Measurements from ENCODE around the gene SLC9A7.

Gene SLC9A7

DNA sequence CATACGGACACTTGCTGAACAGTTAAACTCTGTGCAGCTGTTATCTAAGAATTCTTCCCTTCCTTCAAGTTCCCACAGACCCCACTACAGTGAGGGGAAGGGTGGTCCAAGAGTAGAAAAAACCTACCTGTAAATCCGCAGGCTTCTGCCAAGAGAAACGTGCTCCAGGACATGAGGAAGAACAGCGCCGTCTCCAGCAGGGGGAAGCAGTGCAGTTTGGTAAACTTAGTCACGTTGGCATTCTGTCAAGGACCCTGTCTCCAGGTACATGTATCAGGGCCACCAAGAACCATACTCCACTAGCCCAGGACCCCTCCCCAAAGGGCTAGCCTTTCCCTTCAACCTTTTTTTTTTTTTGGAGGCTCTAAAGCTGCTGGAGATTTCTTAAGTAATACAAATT, 105.4 kb downstream of the SLC9A7 start:
- DNase-seq (ENCODE audit: low read depth in 1 of 2, low spot score in 1 of 2): no peak

DNA sequence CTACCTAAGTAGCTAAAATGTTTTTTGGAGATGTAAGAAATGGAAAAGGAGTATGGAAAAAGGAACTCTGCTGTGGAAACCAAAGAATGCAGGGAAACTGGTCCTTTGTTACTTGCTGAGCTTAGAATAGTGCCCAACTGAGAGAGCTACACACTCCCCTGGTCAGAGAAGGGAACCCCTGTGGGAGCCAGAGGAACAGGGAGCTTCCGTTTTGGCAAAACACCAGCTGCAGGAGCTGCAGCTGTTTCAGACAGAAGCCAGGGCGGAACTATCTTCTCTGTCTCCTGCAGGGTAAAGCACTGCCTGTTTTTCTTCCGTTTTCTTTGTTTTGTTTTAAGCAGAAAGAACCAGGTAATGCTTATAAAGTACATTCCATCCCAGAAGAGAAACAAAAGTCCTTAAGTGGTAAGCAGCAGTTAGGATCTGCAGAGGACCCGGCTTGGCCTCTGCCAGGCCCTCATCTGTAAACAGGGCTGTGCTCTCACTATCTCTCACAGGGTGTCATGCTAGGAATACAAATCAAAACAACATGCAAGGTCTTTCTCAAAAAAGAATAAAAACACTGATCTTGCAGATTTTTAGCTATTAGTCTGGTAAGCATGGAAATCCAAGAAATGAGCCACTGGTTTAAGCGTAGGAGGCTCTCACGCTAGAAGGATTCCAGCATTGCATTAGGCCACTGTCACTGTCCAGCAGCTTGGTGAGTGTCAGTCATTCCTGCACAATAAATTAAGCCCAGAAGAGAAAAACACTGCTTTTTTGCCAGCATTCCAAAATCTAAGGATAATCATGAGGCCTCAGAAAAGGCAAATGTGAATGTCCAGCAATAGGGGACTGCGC, 109.3 kb downstream of the SLC9A7 start:
- no peak for DNase-seq (ENCODE audit: low read depth in 1 of 2, low spot score in 1 of 2)

DNA sequence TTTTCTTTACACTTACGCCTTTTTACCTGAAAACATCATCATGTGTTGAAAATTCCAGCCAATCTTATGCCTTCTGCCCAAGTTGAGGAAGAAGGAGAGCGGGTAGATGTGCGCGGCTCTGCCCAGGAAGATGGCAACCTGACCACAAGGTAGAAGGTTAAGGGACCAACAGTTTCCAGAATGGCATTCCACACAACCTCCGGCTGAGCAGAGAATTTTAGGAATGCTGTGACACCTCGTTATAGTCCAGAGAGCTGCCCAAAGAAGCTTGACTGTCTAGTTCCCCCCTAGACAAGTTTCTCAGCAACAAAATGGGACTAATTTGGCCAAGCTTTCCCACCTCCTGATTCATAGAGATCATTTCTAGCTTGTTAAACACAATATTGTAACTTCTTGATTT, 110.3 kb downstream of the SLC9A7 start:
- no peak for DNase-seq (ENCODE audit: low read depth in 1 of 2, low spot score in 1 of 2)

DNA sequence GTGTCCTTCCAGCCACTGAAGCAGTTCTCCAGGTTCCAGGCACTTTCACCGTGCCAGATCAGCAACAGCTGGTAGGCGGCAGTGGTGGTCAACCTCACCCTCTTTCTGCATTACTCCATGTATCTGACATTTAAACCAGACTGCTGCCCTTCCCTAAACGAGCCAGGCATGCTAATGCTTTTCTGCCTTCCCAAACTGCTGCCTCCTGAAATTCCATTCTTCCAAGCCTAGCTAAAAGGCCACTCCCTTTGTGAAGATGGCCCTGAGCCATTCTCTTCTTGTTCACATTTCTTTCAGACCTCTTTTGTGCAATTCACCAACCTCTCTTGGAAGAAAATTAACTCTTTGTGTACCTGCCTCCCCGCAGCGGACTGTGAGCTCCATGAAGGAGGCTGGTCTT, 111.7 kb downstream of the SLC9A7 start:
- no peak for DNase-seq (ENCODE audit: low read depth in 1 of 2, low spot score in 1 of 2)

DNA sequence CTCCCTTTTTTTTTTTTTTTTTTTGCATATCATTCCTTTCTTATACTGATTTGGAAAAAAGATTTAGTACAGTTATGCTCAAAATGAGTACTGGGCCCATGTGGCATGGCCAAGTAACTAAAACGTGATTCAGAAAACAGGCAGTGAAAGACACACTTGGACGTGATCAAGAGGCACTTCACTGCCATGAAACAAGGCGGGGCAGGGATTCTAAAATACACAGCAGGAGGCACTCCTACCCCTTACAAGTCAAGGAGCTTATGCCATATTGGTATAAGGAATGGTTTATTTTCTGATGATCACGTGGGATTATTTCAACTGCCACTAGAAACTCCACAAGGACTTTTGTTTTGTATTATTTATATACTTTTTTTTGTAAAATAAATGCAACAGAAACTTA, 113.3 kb downstream of the SLC9A7 start:
- DNase-seq (ENCODE audit: low read depth in 1 of 2, low spot score in 1 of 2): no peak

DNA sequence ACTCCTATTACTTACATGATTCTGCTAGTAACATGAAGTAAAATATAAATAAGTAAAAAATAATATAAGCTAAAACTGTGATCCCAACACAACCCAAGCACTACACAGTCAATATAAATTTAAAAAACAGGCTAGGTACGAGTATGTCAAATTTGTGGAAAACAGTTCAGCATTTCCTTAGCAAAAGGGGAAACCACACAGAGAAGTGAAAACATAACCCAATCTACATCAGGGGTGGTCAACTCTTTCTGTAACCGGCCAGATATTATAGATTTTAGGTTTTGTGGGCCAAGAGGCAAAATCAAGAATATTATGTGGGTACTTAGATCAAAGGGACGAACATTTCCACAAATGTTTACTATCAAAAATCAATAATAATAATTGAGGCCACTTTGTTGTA, 115.3 kb downstream of the SLC9A7 start:
- DNase-seq (ENCODE audit: low read depth in 1 of 2, low spot score in 1 of 2): no peak

DNA sequence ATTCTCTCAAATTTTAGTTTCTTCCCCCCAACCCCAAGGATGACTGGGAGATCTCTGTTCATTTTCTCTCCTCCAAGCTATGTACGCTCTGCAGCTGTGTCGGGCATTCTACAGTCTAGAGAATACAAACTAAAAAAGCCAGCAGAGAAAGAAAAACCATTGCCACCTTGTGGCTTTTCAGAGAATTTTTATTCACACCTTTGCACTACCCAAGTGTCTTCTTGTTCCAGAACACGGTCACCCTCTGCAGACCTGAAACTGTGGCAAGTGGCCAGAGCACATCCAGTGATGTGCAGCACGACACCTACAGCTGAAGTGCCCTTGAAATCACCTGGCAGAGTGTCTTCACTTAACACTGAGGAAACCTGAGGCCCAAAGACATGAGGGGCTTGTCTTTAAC, 116.8 kb downstream of the SLC9A7 start:
- no peak for DNase-seq (ENCODE audit: low read depth in 1 of 2, low spot score in 1 of 2)

DNA sequence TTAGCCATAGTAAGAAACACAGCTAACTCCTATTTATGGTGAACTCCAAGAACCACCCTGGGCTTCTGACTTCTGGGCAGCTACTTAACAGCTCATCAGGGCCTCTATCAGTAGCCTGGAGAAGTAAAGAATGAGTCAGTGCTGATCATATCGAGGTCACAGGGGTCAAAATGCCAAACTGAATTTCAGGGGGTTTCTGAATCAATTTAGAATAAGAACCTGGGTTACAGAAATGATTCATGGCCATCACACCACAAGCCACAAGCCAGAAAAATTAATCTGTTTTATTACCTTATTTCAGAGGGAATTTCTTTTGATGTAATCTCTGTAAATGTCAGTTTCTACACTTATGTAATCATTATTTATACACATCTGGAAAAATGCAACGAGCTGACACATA, 121.0 kb downstream of the SLC9A7 start:
- no peak for DNase-seq (ENCODE audit: low read depth in 1 of 2, low spot score in 1 of 2)

DNA sequence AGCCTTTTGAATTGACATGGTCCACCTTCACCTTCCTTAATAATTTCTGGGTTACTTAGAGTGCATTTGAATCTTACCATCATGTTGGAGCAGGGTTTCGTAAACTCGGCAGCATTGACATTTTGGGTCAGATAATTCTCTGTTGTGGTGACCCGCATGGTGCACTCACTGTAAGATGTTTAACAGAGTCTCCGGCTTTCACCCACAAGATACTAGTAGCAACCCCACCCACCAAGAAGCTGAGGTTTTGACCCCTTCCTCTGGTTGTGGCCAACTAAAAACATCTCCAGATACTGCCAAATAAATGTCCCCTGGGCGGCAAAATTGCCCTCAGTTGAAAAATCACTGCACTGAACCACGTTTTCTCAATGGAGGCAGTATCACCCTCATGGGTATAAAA, 122.7 kb downstream of the SLC9A7 start:
- DNase-seq (ENCODE audit: low read depth in 1 of 2, low spot score in 1 of 2): no peak

DNA sequence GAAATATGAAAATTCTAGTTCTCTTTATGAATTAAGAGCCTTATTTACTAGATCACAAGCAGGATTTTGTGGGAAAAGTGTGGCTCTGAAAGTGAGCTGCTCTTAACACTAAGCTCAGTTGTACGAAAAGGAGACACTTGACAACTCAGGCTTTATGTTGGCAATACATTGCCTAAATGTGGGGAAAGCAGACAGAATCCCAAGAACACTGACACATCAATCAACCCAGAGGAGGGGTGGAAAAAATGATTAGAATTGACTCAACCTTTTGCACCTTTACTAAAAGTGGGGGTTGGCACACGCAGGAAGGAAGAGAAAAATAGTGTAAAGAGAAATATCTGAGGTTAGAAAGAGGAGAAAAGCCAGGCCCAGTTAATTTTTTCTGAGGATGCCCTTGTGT, 123.7 kb downstream of the SLC9A7 start:
- DNase-seq (ENCODE audit: low read depth in 1 of 2, low spot score in 1 of 2): no peak

DNA sequence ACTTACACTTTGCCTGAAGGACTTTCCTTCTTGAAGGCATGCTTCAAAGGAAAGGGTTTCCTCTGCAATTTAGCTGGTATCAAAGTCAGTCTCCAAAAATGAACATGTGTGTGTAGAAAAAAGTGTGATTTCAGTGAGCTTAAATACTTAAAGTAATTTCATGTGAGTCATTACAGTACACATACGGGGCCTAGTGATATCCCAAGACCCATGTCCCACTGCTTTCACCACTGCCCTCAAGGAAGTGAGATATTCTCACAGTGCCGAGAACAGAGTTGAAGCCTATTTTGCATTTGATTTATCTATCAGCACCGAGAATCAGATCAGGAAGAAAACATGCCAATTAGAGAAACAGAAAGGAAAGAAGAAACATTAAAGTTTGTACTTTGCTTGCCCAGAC, 124.3 kb downstream of the SLC9A7 start:
- DNase-seq (ENCODE audit: low read depth in 1 of 2, low spot score in 1 of 2): no peak

DNA sequence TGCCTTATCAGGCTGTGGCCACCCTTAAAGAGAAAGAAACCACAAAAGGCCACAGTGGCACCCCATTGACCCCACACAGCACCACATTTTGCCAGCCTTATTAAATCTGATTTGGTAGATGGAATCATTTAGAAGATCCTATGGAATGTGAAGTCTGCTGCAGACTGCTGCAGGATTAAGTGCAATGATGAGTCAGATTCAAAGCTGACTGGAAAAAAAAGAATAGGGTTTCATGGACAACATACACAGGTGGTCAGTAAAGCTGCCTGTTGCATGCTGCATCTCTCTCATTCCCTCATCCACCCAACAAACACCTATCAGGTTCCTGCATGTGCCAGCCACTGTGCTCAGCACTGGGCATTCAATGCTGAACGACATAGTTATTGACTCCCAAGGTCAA, 128.8 kb downstream of the SLC9A7 start:
- no peak for DNase-seq (ENCODE audit: low read depth in 1 of 2, low spot score in 1 of 2)

DNA sequence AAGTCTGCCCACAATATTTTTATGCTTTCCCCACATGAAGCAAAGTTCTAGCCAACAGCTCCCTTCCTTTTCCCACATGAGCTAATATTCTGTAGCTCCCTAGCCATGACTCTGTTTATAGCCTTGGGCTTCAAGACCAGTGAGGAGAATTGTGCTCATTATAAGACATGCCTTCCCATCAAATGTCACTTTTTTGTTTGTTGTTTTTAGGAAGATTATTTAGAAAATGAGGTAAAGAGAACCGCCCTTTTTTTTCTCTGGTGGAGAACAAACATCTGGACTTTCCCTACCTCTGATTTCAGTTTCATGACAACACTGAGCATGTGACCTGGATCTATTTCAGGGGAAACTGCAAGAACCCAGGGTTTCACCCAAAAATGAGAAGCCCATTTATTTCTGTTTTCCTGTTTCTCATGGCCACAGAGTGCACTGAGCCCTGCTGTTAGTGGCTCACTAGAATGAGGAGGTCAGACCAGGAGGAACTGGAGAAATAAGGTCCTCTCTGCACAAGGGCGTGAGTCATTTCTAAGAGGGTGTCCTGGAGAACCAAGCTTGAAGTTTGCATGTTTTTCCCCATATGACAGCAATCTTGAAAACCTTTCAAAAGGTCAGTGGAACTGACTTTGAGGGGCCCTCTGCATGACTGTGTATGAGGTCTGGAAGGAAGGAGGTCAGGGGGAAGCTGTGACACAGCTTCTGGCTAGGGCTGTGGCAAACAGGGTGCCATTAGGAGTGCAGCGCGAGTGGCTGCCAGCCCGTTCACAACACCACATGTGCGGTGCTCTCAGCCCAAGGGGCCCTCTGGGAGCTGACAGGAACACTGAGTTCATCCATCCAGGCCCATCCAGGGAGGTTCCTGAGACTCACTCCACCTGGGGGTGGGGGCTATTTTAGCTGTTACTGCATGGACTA, 130.2 kb downstream of the SLC9A7 start:
- DNase-seq (ENCODE audit: low read depth in 1 of 2, low spot score in 1 of 2): no peak

DNA sequence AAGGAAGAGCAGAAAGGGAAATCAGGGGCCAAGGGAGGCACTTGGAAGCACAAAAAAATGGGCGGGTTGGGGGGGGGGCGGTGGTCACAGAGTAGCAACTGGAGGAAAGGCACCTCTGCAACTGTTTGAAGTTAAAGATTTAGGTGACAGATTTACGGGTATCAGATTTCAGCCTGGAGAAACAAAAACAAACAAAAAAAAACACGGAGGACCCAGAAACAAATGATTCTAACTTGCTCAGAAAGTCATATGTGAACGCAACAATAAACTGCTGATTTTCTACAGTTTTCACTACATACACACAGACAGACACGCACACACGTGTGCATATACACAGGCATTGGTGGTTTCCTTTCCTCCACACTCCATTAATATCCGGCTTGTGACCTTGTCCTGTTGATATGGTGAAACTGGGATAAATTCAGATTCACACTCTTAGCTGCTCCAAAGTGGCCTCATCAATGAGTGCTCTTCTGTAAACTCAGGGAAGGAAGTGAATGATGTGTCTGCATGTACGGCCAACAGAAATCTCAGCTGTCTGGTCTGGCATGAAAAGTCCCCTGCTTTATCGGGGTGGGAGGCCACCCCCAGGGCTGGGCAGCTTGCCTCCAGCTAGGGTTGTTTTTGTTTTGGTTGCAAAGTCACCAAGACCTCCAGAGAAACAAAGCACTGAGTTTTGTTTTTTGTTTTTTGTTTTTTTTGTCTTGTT, 131.1 kb downstream of the SLC9A7 start:
- DNase-seq (ENCODE audit: low read depth in 1 of 2, low spot score in 1 of 2): no peak

DNA sequence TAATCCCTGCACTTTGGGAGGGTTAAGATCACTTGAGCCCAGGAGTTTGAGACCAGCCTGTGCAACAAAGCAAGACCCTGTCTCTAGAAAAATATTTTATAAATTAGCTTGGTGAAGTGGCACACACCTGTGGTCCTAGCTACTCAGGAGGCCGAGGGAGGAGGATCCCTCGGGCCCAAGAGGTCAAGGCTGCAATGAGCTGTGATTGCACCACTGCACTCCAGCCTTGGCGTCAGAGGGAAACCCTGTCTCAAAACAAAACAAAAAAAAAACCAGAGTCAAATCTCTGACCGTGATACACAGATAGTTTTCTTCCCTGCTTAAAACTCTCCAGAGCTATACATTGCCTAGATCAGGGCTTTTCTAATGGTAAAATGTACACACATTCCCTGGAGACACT, 131.9 kb downstream of the SLC9A7 start:
- no peak for DNase-seq (ENCODE audit: low read depth in 1 of 2, low spot score in 1 of 2)

DNA sequence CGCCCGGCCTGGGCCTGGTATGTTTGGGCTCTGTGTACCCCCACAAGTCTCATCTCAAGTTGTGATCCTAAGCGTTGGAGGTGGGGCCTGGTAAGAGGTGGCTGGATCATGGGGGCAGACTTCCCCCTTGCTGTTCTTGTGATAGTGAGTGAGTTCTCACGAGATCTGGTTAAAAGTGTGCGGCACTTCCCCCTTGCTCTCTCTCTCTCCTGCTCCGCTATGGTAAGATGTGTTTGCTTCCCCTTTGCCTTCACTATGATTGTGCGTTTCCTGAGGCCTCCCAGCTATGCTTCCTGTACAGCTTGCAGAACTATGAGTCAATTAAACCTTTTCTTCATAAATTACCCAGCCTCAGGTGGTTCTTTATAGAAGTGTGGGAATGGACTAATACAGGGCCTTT, 132.4 kb downstream of the SLC9A7 start:
- DNase-seq (ENCODE audit: low read depth in 1 of 2, low spot score in 1 of 2): no peak

DNA sequence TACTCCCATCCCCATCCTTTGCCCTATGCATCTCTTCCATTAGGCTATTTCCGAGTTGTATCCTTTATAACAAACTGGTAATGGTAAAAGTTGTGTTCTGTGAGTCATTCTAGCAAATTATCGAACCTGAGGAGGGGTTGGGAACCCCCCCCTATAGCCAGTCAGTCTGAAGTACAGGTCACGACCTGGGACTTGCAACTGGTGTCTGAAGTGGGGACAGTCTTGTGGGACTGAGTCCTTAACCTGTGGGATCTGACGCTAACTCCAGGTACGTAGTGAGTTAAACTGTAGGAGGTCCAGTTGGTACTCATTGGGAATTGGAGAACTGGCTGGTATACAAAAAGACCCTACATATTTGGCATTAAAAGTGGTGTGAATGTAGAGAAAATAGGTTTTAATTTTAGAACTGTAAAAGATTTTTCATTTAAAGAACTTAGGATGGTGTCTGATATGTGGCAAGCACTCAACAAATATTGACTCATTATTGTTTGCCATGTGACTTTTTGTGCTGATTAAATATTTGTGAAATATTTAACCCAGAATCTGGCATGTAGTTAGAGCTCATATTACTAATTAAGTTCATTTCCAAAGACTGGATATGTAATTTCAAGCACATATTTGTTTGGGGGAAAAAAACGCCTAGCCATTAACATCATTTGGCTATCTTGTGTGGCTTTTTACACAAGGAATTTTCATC, 134.7 kb downstream of the SLC9A7 start:
- DNase-seq (ENCODE audit: low read depth in 1 of 2, low spot score in 1 of 2): no peak

DNA sequence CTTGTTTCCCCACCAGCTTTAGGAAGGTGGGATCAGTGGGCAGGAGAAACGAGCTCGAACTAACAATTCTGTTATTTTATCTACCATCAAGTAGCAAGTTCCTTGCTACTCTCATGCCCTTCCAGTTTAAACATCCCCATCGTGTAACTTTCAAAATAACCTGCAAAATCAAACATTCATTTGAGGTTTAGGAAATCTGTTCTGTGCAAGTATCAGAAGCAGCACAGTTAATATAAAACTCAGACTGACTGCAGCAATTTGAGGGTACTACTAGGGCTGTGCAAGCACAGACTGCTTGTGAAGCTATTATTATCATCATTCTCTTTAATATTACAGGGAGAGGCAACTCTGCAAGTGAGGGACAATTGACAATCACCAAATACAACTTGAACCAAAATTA, 137.3 kb downstream of the SLC9A7 start:
- no peak for DNase-seq (ENCODE audit: low read depth in 1 of 2, low spot score in 1 of 2)

DNA sequence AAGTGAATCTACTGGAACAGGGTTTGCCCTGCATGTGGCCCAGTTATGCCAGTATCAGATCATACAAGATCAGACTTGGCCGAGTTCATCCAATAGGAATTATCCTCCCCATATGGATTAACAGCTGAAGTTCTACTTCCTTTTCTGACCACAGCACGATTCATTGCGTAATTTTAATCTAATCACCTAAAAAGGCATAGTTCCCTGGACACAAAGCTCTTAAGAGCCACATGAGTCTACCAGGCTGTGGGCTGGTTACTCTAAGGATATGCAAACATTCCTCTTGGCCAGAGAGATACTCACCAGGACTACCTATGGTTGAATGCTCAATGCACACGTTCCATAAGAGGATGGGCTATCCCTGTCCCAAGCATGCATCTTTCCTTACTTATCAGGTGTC, 138.4 kb downstream of the SLC9A7 start:
- DNase-seq (ENCODE audit: low read depth in 1 of 2, low spot score in 1 of 2): no peak

DNA sequence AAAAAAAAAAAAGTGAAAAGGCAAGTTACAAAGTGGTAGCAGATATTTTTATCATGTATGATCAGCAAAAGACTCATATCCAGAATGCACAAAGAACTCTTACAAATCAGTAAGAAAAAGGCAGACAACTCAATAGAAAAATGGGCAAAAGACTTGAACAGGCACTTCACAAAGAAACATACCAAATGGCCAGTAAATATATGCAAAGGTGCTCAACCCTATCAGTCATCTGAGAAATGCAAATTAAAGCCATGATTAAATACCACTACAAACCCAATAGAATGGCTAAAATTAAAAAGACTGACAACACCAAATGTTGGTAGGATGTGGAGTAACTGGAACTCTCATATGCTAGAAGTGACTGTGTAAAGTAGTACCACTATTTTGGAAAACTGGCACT, 140.0 kb downstream of the SLC9A7 start:
- DNase-seq (ENCODE audit: low read depth in 1 of 2, low spot score in 1 of 2): no peak

DNA sequence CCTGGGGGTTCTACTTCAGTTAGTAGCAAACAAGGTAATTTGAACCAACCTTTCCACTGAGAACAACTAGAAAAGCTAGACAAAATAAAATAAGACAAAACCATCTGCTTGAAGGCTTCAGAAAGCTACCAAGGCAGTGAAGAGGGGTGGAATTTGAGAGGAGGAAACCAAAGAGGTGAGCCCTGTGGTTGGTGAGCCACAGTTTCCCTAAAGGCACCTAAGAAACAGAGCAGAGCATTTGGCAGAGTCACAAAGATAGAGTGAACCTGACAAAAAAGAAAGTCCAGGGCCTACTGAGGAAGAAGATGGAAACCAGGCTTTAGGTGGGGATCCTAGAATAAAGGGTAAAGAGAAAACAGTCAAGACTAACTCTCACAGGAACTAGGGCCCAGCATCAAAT, 141.0 kb downstream of the SLC9A7 start:
- DNase-seq (ENCODE audit: low read depth in 1 of 2, low spot score in 1 of 2): no peak

All from activated T-helper 1 cell treated with anti-CD3 and anti-CD28 coated beads, Interleukin-2, amount 50 U/mL, for 16 hours (primary cell).